HEK293 (cell line): ENCODE measurements around the gene MED23.

ENCODE experiments used
- CTCF ChIA-PET: fragments of 350-600 bp; formaldehyde crosslinking; extraction: SDS; loops from one replicate; lab custom pipeline; 2021; ENCODE audit warnings: antibody characterized with exemption; lab: Yijun Ruan, JAX
- POLR2A ChIA-PET: fragments of 300-600 bp; formaldehyde crosslinking; extraction: SDS; loops from one replicate; lab custom pipeline; 2020; ENCODE audit warnings: antibody characterized with exemption, inconsistent platforms; lab: Yijun Ruan, JAX
- H3K27ac ChIP-seq: fragments of 200-500 bp; sonication (Bioruptor generic); 2 replicates; pipeline ENCODE4 v1.5.1; 2014; ENCODE audit warnings: low read depth, low read length, control low read depth, inconsistent platforms; ENCODE audit errors: extremely low read depth
- H3K36me3 ChIP-seq, 2 experiments: fragments of 200-500 bp in 1 of 2; sonication (Bioruptor generic) in 1 of 2; 1 replicate in 1 of 2; 2 replicates in 1 of 2; pipeline ENCODE4 v1.5.1; 2014 to 2017; ENCODE audit warnings: inconsistent platforms in 2 of 2, low read length in 2 of 2; ENCODE audit not compliant: control insufficient read depth in 2 of 2, insufficient read depth in 1 of 2
- H3K4me1 ChIP-seq: fragments of 200-500 bp; sonication (Bioruptor generic); 2 replicates; pipeline ENCODE4 v1.5.1; 2014; ENCODE audit warnings: mild to moderate bottlenecking, low read length, inconsistent platforms; ENCODE audit not compliant: control insufficient read depth, insufficient read depth
- H3K4me3 ChIP-seq: 2 replicates; pipeline ENCODE4 v1.5.1; 2011; ENCODE audit warnings: low read depth, mild to moderate bottlenecking, control low read depth, low read length, moderate library complexity
- H3K9me3 ChIP-seq: fragments of 200-500 bp; sonication (Bioruptor generic); 2 replicates; pipeline ENCODE4 v1.5.1; 2014; ENCODE audit warnings: low read depth, low read length, inconsistent platforms; ENCODE audit not compliant: control insufficient read depth, insufficient read depth
- AEBP2 ChIP-seq: fragments of 450-650 bp; formaldehyde crosslinking; IDR thresholded peaks from 2 replicates; pipeline ENCODE4 v1.5.1; 2016; ENCODE audit warnings: missing biosample characterization, missing genetic modification characterization, borderline replicate concordance
- BCL11B ChIP-seq: fragments of 450-650 bp; formaldehyde crosslinking; IDR thresholded peaks from 2 replicates; pipeline ENCODE4 v1.5.1; 2016; ENCODE audit warnings: low read depth, missing biosample characterization, missing genetic modification characterization
- GLI2 ChIP-seq: fragments of 450-650 bp; formaldehyde crosslinking; IDR thresholded peaks from 2 replicates; pipeline ENCODE4; 2017; ENCODE audit warnings: missing biosample characterization, missing genetic modification characterization, low read depth, borderline replicate concordance
- HIC1 ChIP-seq: fragments of 450-650 bp; formaldehyde crosslinking; IDR thresholded peaks from 2 replicates; pipeline ENCODE4 v1.5.1; 2016; ENCODE audit warnings: missing biosample characterization, missing genetic modification characterization
- KLF17 ChIP-seq: fragments of 450-650 bp; formaldehyde crosslinking; IDR thresholded peaks from 2 replicates; pipeline ENCODE4 v1.5.1; 2016; ENCODE audit warnings: missing biosample characterization, missing genetic modification characterization
- KLF8 ChIP-seq: fragments of 450-650 bp; formaldehyde crosslinking; IDR thresholded peaks from 2 replicates; pipeline ENCODE4 v1.5.1; 2016; ENCODE audit warnings: missing biosample characterization, missing genetic modification characterization
- OSR2 ChIP-seq: fragments of 450-650 bp; formaldehyde crosslinking; IDR thresholded peaks from 2 replicates; pipeline ENCODE4 v1.5.1; 2016; ENCODE audit warnings: missing biosample characterization, missing genetic modification characterization
- PATZ1 ChIP-seq: fragments of 450-650 bp; formaldehyde crosslinking; IDR thresholded peaks from 2 replicates; pipeline ENCODE4 v1.5.1; 2016; ENCODE audit warnings: missing biosample characterization, missing genetic modification characterization
- SALL2 ChIP-seq: fragments of 450-650 bp; formaldehyde crosslinking; IDR thresholded peaks from 2 replicates; pipeline ENCODE4 v1.5.0; 2017; ENCODE audit warnings: missing biosample characterization, mild to moderate bottlenecking, missing genetic modification characterization, borderline replicate concordance
- TRIM28 ChIP-seq: IDR thresholded peaks from 2 replicates; pipeline ENCODE4 v1.6.1; 2011; ENCODE audit warnings: low read length, control low read depth, borderline replicate concordance
- TSHZ1 ChIP-seq: fragments of 450-650 bp; formaldehyde crosslinking; IDR thresholded peaks from 2 replicates; pipeline ENCODE4 v1.5.1; 2016; ENCODE audit warnings: missing biosample characterization, missing genetic modification characterization, borderline replicate concordance
- ZNF112 ChIP-seq: fragments of 450-650 bp; formaldehyde crosslinking; IDR thresholded peaks from 2 replicates; pipeline ENCODE4 v1.5.0; 2017; ENCODE audit warnings: missing biosample characterization, missing genetic modification characterization
- ZNF274 ChIP-seq, 2 experiments: fragments of 200-500 bp in 1 of 2; fragments of 450-650 bp in 1 of 2; sonication (Bioruptor generic) in 1 of 2; formaldehyde crosslinking in 1 of 2; IDR thresholded peaks; 2 replicates each; pipeline versions ENCODE4 v1.5.1 to v1.6.1; 2014 to 2016; ENCODE audit warnings: borderline replicate concordance in 1 of 2, inconsistent platforms in 1 of 2, low read length in 1 of 2, missing biosample characterization in 1 of 2, missing genetic modification characterization in 1 of 2
- ZNF404 ChIP-seq: fragments of 450-650 bp; formaldehyde crosslinking; IDR thresholded peaks from 2 replicates; pipeline ENCODE4 v1.5.1; 2017; ENCODE audit warnings: missing biosample characterization, missing genetic modification characterization
- ZNF548 ChIP-seq: fragments of 450-650 bp; formaldehyde crosslinking; IDR thresholded peaks from 2 replicates; pipeline ENCODE4 v1.5.1; 2016; ENCODE audit warnings: missing biosample characterization, missing genetic modification characterization
- ZNF560 ChIP-seq: fragments of 450-650 bp; formaldehyde crosslinking; IDR thresholded peaks from 2 replicates; pipeline ENCODE4 v1.5.1; 2017; ENCODE audit warnings: missing biosample characterization, missing genetic modification characterization, borderline replicate concordance
- ZNF596 ChIP-seq: fragments of 450-650 bp; IDR thresholded peaks from 2 replicates; pipeline ENCODE4 v1.5.0; 2018; ENCODE audit warnings: missing biosample characterization, mild to moderate bottlenecking, missing genetic modification characterization, moderate library complexity
- ZNF76 ChIP-seq: fragments of 450-650 bp; formaldehyde crosslinking; IDR thresholded peaks from 2 replicates; pipeline ENCODE4; 2016; ENCODE audit warnings: low read depth, missing biosample characterization, missing genetic modification characterization, borderline replicate concordance
- ZNF776 ChIP-seq: fragments of 450-650 bp; formaldehyde crosslinking; IDR thresholded peaks from 2 replicates; pipeline ENCODE4 v1.5.0; 2017; ENCODE audit warnings: missing biosample characterization, missing genetic modification characterization, borderline replicate concordance

The MED23 gene

GRCh38 chr6:131644921-131645320, 16.9 kb upstream of the MED23 start:
- Histone ChIP-seq H3K36me3 (no peaks in the 10 kb centered on the region), H3K9me3 (no peaks in the 10 kb centered on the region), H3K4me3 (no peak overlapping the region), H3K4me1 (no peaks in the 10 kb centered on the region), H3K27ac (no peak overlapping the region)
- POLR2A ChIA-PET: no interaction called here
- TF ChIP-seq ZNF274 (IDR thresholded peaks at IDR 0.05; ENCODE audit: low read length): no peak
- no peak for TF ChIP-seq ZNF274 (tag by site-specific recombination; IDR thresholded peaks at IDR 0.05; ENCODE audit: borderline replicate concordance)
- no peak for TF ChIP-seq GLI2 (tag by site-specific recombination)
- TF ChIP-seq ZNF76: no peak
- no peak for TF ChIP-seq BCL11B (tag by site-specific recombination)
- TF ChIP-seq ZNF596 (tag by site-specific recombination): no peak
- TF ChIP-seq SALL2 (tag by site-specific recombination): no peak
- no peak for TF ChIP-seq PATZ1 (tag by site-specific recombination)
- TF ChIP-seq AEBP2 (tag by site-specific recombination): no peak
- no peak for TF ChIP-seq ZNF776
- no peak for TF ChIP-seq KLF8
- TF ChIP-seq HIC1 (tag by site-specific recombination): no peak
- TF ChIP-seq ZNF112 (tag by site-specific recombination): no peak
- no peak for TF ChIP-seq ZNF548 (tag by site-specific recombination)
- no peak for TF ChIP-seq ZNF404 (tag by site-specific recombination)
- TF ChIP-seq ZNF560: no peak
- TF ChIP-seq KLF17: no peak
- CTCF ChIA-PET: interaction anchor here (0.6 to 1.9 kb wide), 3 partner anchors 17 to 534 kb away, joined by 3 to 6 read pairs (median 4); partner anchors contain the start of gene MED23

- H3K4me1 ChIP-seq: no peaks in the 10 kb centered on the region
- H3K4me3 ChIP-seq: no peak overlapping the region
- CTCF ChIA-PET: interaction anchor here (0.7 to 1.9 kb wide), 2 partner anchors 16 to 535 kb away, joined by 3 to 6 read pairs; partner anchors contain the start of gene MED23
- no peaks in the 10 kb centered on the region for H3K36me3 ChIP-seq
- no peaks in the 10 kb centered on the region for H3K9me3 ChIP-seq
- POLR2A ChIA-PET: no interaction called here
- TF ChIP-seq TSHZ1 (tag by site-specific recombination) (no peak), TRIM28 (no peak), OSR2 (no peak), ZNF76 (no peak)
- no peak overlapping the region for H3K27ac ChIP-seq
Measured at GRCh38 chr6:131643855-131644460, 15.9 kb upstream of the MED23 start.
